SK-N-SH (cell line): ENCODE data around the gene DAB2IP. TPM values are rescaled to one million over a fixed set of nuclear protein-coding genes. Genes with fewer than 3 reads are reported as not detected.

Experiments used
- CTCF ChIA-PET: fragments of 300-600, 350-600 bp; formaldehyde crosslinking; extraction: SDS; loops from one replicate; lab custom pipeline; 2021; lab: Yijun Ruan, JAX
- POLR2A ChIA-PET: fragments of 350-600 bp; sonication (Branson Sonifier 250); formaldehyde crosslinking; extraction: SDS; loops from one replicate; lab custom pipeline; 2020; ENCODE audit warnings: antibody characterized with exemption, inconsistent platforms; lab: Yijun Ruan, JAX
- DNase-seq: peaks from one replicate; pipeline ENCODE4 v3.0.0; 2012
- H2AFZ ChIP-seq: fragments of 200-600 bp; sonication (generic); 2 replicates; pipeline ENCODE4 v1.8.1; 2016; ENCODE audit warnings: antibody characterized with exemption, mild to moderate bottlenecking, low read depth
- H3F3A ChIP-seq: fragments of 200-600 bp; sonication (generic); replicated peaks from 2 replicates; pipeline ENCODE3; 2016; ENCODE audit warnings: antibody characterized with exemption, mild to moderate bottlenecking; ENCODE audit not compliant: insufficient read depth
- H3K27ac ChIP-seq, 2 experiments: fragments of 200-500 bp in 1 of 2; fragments of 200-600 bp in 1 of 2; sonication (Bioruptor generic) in 1 of 2; sonication (generic), shearing (Covaris generic) in 1 of 2; 2 replicates each; pipeline versions ENCODE4 v1.5.1 to v1.6.1; 2014 to 2016; ENCODE audit warnings: low read depth in 2 of 2, inconsistent platforms in 1 of 2, low read length in 1 of 2, mild to moderate bottlenecking in 1 of 2, mixed read lengths in 1 of 2
- H3K27me3 ChIP-seq: fragments of 200-600 bp; sonication (generic), shearing (Covaris generic); 2 replicates; pipeline ENCODE4 v1.6.1; 2016; ENCODE audit warnings: mixed run types; ENCODE audit not compliant: insufficient read depth
- H3K36me3 ChIP-seq, 2 experiments: fragments of 200-500 bp in 1 of 2; fragments of 200-600 bp in 1 of 2; sonication (Bioruptor generic) in 1 of 2; sonication (generic) in 1 of 2; replicated peaks in 1 of 2; 2 replicates each; pipeline versions ENCODE3 to v1.5.1; 2014 to 2016; ENCODE audit warnings: low read length in 1 of 2, mild to moderate bottlenecking in 1 of 2; ENCODE audit not compliant: insufficient read depth in 2 of 2, control insufficient read depth in 1 of 2
- H3K4me1 ChIP-seq, 2 experiments: fragments of 200-500 bp in 1 of 2; fragments of 200-600 bp in 1 of 2; sonication (Bioruptor generic) in 1 of 2; sonication (generic), shearing (Covaris generic) in 1 of 2; 2 replicates each; pipeline versions ENCODE4 v1.5.1 to v1.6.1; 2014 to 2016; ENCODE audit warnings: low read depth in 1 of 2, low read length in 1 of 2, mixed run types in 1 of 2; ENCODE audit not compliant: insufficient read depth in 2 of 2, control insufficient read depth in 1 of 2
- H3K4me2 ChIP-seq: fragments of 200-600 bp; sonication (generic), shearing (Covaris generic); 2 replicates; pipeline ENCODE4 v1.6.1; 2017; ENCODE audit warnings: mixed run types
- H3K4me3 ChIP-seq, 2 experiments: fragments of 200-500 bp in 1 of 2; fragments of 200-600 bp in 1 of 2; sonication (Bioruptor generic) in 1 of 2; sonication (generic), shearing (Covaris generic) in 1 of 2; 2 replicates each; pipeline versions ENCODE4 v1.5.1 to v1.8.1; 2014 to 2016; ENCODE audit warnings: low read depth in 2 of 2, inconsistent platforms in 1 of 2, low read length in 1 of 2, mild to moderate bottlenecking in 1 of 2, mixed read lengths in 1 of 2, moderate library complexity in 1 of 2
- H3K79me2 ChIP-seq: fragments of 200-600 bp; sonication (generic); 2 replicates; pipeline ENCODE4 v1.8.1; 2017; ENCODE audit warnings: mild to moderate bottlenecking; ENCODE audit not compliant: insufficient read depth
- H3K9ac ChIP-seq: fragments of 200-600 bp; sonication (generic); 2 replicates; pipeline ENCODE4 v1.6.1; 2017; ENCODE audit warnings: mixed run types
- H3K9me2 ChIP-seq: fragments of 200-600 bp; sonication (generic); 2 replicates; pipeline ENCODE4 v1.6.1; 2017; ENCODE audit warnings: mixed run types
- H3K9me3 ChIP-seq: fragments of 200-600 bp; sonication (generic); 2 replicates; pipeline ENCODE4 v1.6.1; 2017; ENCODE audit warnings: mixed run types, mild to moderate bottlenecking, moderate library complexity
- H4K20me1 ChIP-seq: fragments of 200-600 bp; sonication (generic); 2 replicates; pipeline ENCODE4 v1.6.1; 2017; ENCODE audit warnings: mild to moderate bottlenecking, mixed run types; ENCODE audit not compliant: insufficient read depth
- ELF1 ChIP-seq: IDR thresholded peaks from 2 replicates; pipeline ENCODE4 v1.4.0; 2012
- MXI1 ChIP-seq: IDR thresholded peaks from 2 replicates; pipeline ENCODE4 v1.6.1; 2012; ENCODE audit warnings: mild to moderate bottlenecking, low read depth, low read length, improper control_type of control experiment
- PBX3 ChIP-seq: IDR thresholded peaks from 2 replicates; pipeline ENCODE4; 2012
- REST ChIP-seq: IDR thresholded peaks from 2 replicates; pipeline ENCODE4 v1.6.1; 2012; ENCODE audit warnings: mild to moderate bottlenecking, low read depth, low read length, moderate library complexity
- WGBS: methylation state at CpG from one replicate; pipeline ENCODE4 v1.1.6; 2017; ENCODE audit warnings: low lambda C conversion rate; 5-methylcytosine and 5-hydroxymethylcytosine counted together
- polyA plus RNA-seq, 3 experiments: library from polyadenylated mRNA; depleted of rRNA; stranded (reverse); fragments of >200 nt; gene quantifications; 2 replicates each; pipeline ENCODE4 v1.2.3, GENCODE V29; 2012

The DAB2IP gene
- polyA plus RNA-seq, 1 of the 3 experiments (the other 2 are of a cell fraction) = 21.4 TPM

- TF ChIP-seq MXI1 = no peak
- no peak for TF ChIP-seq REST
- no peak for DNase-seq
- no peaks in the 10 kb centered on the region for H3K9me2 ChIP-seq
- no peak overlapping the region for H3K4me3 ChIP-seq
- no peaks in the 10 kb centered on the region for H3K27me3 ChIP-seq
- H3K27ac ChIP-seq = no peak overlapping the region
- CTCF ChIA-PET = interaction anchor here (1.9 to 3.1 kb wide), 3 partner anchors 10 to 73 kb away, joined by 5 to 15 read pairs (median 12); no protein-coding TSS in a partner anchor
- peaks cover 20% of the 10 kb centered on the region for H3F3A ChIP-seq
- H3K36me3 ChIP-seq = no peaks in the 10 kb centered on the region
- peaks cover 28 to 39% of the 10 kb centered on the region in 2 experiments; a peak in 3 of 4 replicates for H3K4me1 ChIP-seq
- H3K79me2 ChIP-seq = no peaks in the 10 kb centered on the region
- no peak overlapping the region for H3K4me2 ChIP-seq
- no peak overlapping the region for H2AFZ ChIP-seq
- 92% methylated on average over 6 of the region's 9 CpGs for WGBS
- POLR2A ChIA-PET = no interaction called here
- no peak overlapping the region for H3K9ac ChIP-seq
- H4K20me1 ChIP-seq = peaks cover 23% of the 10 kb centered on the region
- no peaks in the 10 kb centered on the region for H3K9me3 ChIP-seq
These were observed 40.8 kb upstream of the DAB2IP start for GRCh38 chr9:121610638-121610953.

- no peak for TF ChIP-seq ELF1
- POLR2A ChIA-PET = no interaction called here
These were observed 38.9 kb upstream of the DAB2IP start for GRCh38 chr9:121612511-121612998.

GRCh38 chr9:121613009-121613752 is 38.3 kb upstream of the DAB2IP start:
- Histone ChIP-seq H3K36me3 (no peaks in the 10 kb centered on the region), H3K4me2 (no peak overlapping the region), H3K79me2 (no peaks in the 10 kb centered on the region), H3K27me3 (no peaks in the 10 kb centered on the region), H3K27ac (no peak overlapping the region), H3F3A (peaks cover 14% of the 10 kb centered on the region), H2AFZ (no peak overlapping the region), H3K4me1 (peaks cover 19 to 36% of the 10 kb centered on the region in 2 experiments; a peak in 3 of 4 replicates), H3K9me3 (no peaks in the 10 kb centered on the region), H4K20me1 (peaks cover 15% of the 10 kb centered on the region), H3K9me2 (no peaks in the 10 kb centered on the region), H3K4me3 (no peak overlapping the region), H3K9ac (no peak overlapping the region)
- POLR2A ChIA-PET = no interaction called here
- CTCF ChIA-PET = interaction anchor here (1.3 to 2.5 kb wide), 5 partner anchors 8 to 67 kb away, joined by 4 to 9 read pairs (median 5); no protein-coding TSS in a partner anchor
- 53% methylated on average over 11 of the region's 11 CpGs for WGBS
- no peak for DNase-seq
- no peak for TF ChIP-seq MXI1
- 0 out of 2 replicates have a peak, but pooled peaks have one; percentile 16 for TF ChIP-seq PBX3

More at GRCh38 chr9:121612511-121612998, 38.9 kb upstream of the DAB2IP start:
- H4K20me1 ChIP-seq = peaks cover 15% of the 10 kb centered on the region
- H3K36me3 ChIP-seq = no peaks in the 10 kb centered on the region
- H3K4me1 ChIP-seq = peaks cover 25 to 42% of the 10 kb centered on the region in 2 experiments; a peak in 3 of 4 replicates
- H3K79me2 ChIP-seq = no peaks in the 10 kb centered on the region
- no peak overlapping the region for H3K4me3 ChIP-seq
- CTCF ChIA-PET = interaction anchor here (1.3 to 2.5 kb wide), 4 partner anchors 8 to 67 kb away, joined by 4 to 9 read pairs (median 6); no protein-coding TSS in a partner anchor
- no peak overlapping the region for H3K27ac ChIP-seq
- no peaks in the 10 kb centered on the region for H3K9me3 ChIP-seq
- no peak for DNase-seq
- no peak overlapping the region for H2AFZ ChIP-seq
- no peak overlapping the region for H3K9ac ChIP-seq
- 75% methylated on average over 9 of the region's 9 CpGs for WGBS
- H3K4me2 ChIP-seq = no peak overlapping the region
- no peaks in the 10 kb centered on the region for H3K27me3 ChIP-seq
- peaks cover 19% of the 10 kb centered on the region for H3F3A ChIP-seq
- no peaks in the 10 kb centered on the region for H3K9me2 ChIP-seq
